ENCODE measurements around the gene CALML5.

GRCh38 chr10:5497289-5497688, 2.1 kb downstream of the CALML5 start:
- no peak for TF ChIP-seq POLR2A (IDR thresholded peaks at IDR 0.05)
- TF ChIP-seq CTCF (IDR thresholded peaks at IDR 0.05) = no peak
- no peak for TF ChIP-seq POLR2AphosphoS5 (IDR thresholded peaks at IDR 0.05)

All from transverse colon (tissue), 4 donors.